IMR-90 (cell line): Measurements from ENCODE around the gene ATG2A. TPM values are rescaled to one million over a fixed set of nuclear protein-coding genes. Genes with fewer than 3 reads are reported as not detected.

Experiments
- ATAC-seq: fragments of 200-7000 bp; cut with Tn5 transposase; 2 replicates; pipeline ENCODE4 v1.9.1; 2020; ENCODE audit warnings: low read depth, mild to moderate bottlenecking, moderate library complexity
- BruUV-seq: library from RNA; stranded (reverse); fragments of 400-500 nt; replicated peaks from 2 replicates; lab custom pipeline; 2021; lab: Mats Ljungman, UMichigan
- CTCF ChIA-PET: fragments of 300-600 bp; formaldehyde crosslinking; extraction: SDS; loops from one replicate; lab custom pipeline; 2021; ENCODE audit warnings: antibody characterized with exemption; lab: Yijun Ruan, JAX
- POLR2A ChIA-PET: fragments of 300-600 bp; sonication (Branson Sonifier 250); formaldehyde crosslinking; loops from one replicate; lab custom pipeline; 2022; ENCODE audit warnings: antibody characterized with exemption; ENCODE audit not compliant: unreplicated experiment; lab: Charles Lee
- DNase-seq: peaks from one replicate; pipeline ENCODE4 v3.0.0; 2013
- H2AFZ ChIP-seq: replicated peaks from 2 replicates; pipeline ENCODE3; 2013; ENCODE audit warnings: low read length, mild to moderate bottlenecking; ENCODE audit not compliant: poor library complexity
- H2AK5ac ChIP-seq: 2 replicates; pipeline ENCODE4 v1.6.1; 2013; ENCODE audit warnings: low read depth, low read length, inconsistent platforms
- H2AK9ac ChIP-seq: replicated peaks from 2 replicates; pipeline ENCODE3; 2013; ENCODE audit warnings: mild to moderate bottlenecking, low read depth, low read length, moderate library complexity; ENCODE audit not compliant: poor library complexity
- H2BK120ac ChIP-seq: 2 replicates; pipeline ENCODE4 v1.6.1; 2013; ENCODE audit warnings: low read depth, low read length, inconsistent platforms
- H2BK15ac ChIP-seq: 3 replicates; pipeline ENCODE4 v1.6.1; 2013; ENCODE audit warnings: low read depth, low read length, inconsistent platforms
- H2BK20ac ChIP-seq: 2 replicates; pipeline ENCODE4 v1.6.1; 2013; ENCODE audit warnings: low read depth, mild to moderate bottlenecking, inconsistent platforms, low read length, moderate library complexity
- H2BK5ac ChIP-seq: 2 replicates; pipeline ENCODE4 v1.6.1; 2013; ENCODE audit warnings: mild to moderate bottlenecking, low read depth, low read length, inconsistent platforms; ENCODE audit not compliant: poor library complexity, severe bottlenecking
- H3K14ac ChIP-seq: replicated peaks from 2 replicates; pipeline ENCODE4 v1.6.1; 2013; ENCODE audit warnings: low read depth, low read length, inconsistent platforms
- H3K18ac ChIP-seq: 2 replicates; pipeline ENCODE4 v1.6.1; 2013; ENCODE audit warnings: low read depth, low read length, control low read depth
- H3K23ac ChIP-seq: 2 replicates; pipeline ENCODE4 v1.6.1; 2013; ENCODE audit warnings: low read depth, low read length, inconsistent platforms
- H3K27ac ChIP-seq: 2 replicates; pipeline ENCODE4 v1.5.1; 2013; ENCODE audit warnings: mild to moderate bottlenecking, control low read depth, low read length; ENCODE audit not compliant: insufficient read depth
- H3K27me3 ChIP-seq: 2 replicates; pipeline ENCODE4 v1.6.1; 2013; ENCODE audit warnings: low read length; ENCODE audit not compliant: control insufficient read depth, insufficient read depth
- H3K36me3 ChIP-seq: 2 replicates; pipeline ENCODE4 v1.6.1; 2013; ENCODE audit warnings: low read length, mixed read lengths; ENCODE audit not compliant: control insufficient read depth, insufficient read depth
- H3K4ac ChIP-seq: 2 replicates; pipeline ENCODE4 v1.6.1; 2013; ENCODE audit warnings: low read depth, low read length, inconsistent platforms
- H3K4me1 ChIP-seq: 2 replicates; pipeline ENCODE4 v1.6.1; 2013; ENCODE audit warnings: low read length, mixed read lengths; ENCODE audit not compliant: control insufficient read depth, insufficient read depth
- H3K4me2 ChIP-seq: 2 replicates; pipeline ENCODE4 v1.6.1; 2013; ENCODE audit warnings: low read depth, mild to moderate bottlenecking, control low read depth, low read length, moderate library complexity
- H3K4me3 ChIP-seq: 2 replicates; pipeline ENCODE4 v1.5.1; 2013; ENCODE audit warnings: low read depth, mild to moderate bottlenecking, control low read depth, low read length, moderate library complexity; ENCODE audit not compliant: insufficient read depth
- H3K56ac ChIP-seq: 2 replicates; pipeline ENCODE4 v1.6.1; 2013; ENCODE audit warnings: low read length, inconsistent platforms; ENCODE audit not compliant: insufficient read depth; ENCODE audit errors: extremely low read depth
- H3K79me1 ChIP-seq, 2 experiments: 2 replicates each; pipeline ENCODE4 v1.6.1; 2013; ENCODE audit warnings: low read length in 2 of 2, inconsistent platforms in 1 of 2, low read depth in 1 of 2
- H3K9ac ChIP-seq: 2 replicates; pipeline ENCODE4 v1.6.1; 2013; ENCODE audit warnings: low read depth, low read length, control low read depth
- H3K9me1 ChIP-seq: 2 replicates; pipeline ENCODE4 v1.6.1; 2013; ENCODE audit warnings: low read length, inconsistent platforms; ENCODE audit not compliant: insufficient read depth
- H3K9me3 ChIP-seq: 2 replicates; pipeline ENCODE4 v1.6.1; 2013; ENCODE audit warnings: low read length; ENCODE audit not compliant: control insufficient read depth, insufficient read depth
- H4K20me1 ChIP-seq: 2 replicates; pipeline ENCODE4 v1.6.1; 2013; ENCODE audit warnings: low read length, inconsistent platforms; ENCODE audit not compliant: insufficient read depth
- H4K5ac ChIP-seq: 2 replicates; pipeline ENCODE4 v1.6.1; 2013; ENCODE audit warnings: mild to moderate bottlenecking, low read depth, low read length, control low read depth
- H4K8ac ChIP-seq, 2 experiments: 2 replicates each; pipeline ENCODE4 v1.6.1; 2013; ENCODE audit warnings: low read depth in 2 of 2, low read length in 2 of 2, control low read depth in 1 of 2, inconsistent platforms in 1 of 2
- H4K91ac ChIP-seq: 2 replicates; pipeline ENCODE4 v1.6.1; 2013; ENCODE audit warnings: low read depth, low read length, inconsistent platforms; ENCODE audit not compliant: insufficient read depth
- BHLHE40 ChIP-seq: fragments of 150-350 bp; IDR thresholded peaks from 2 replicates; pipeline ENCODE4 v1.6.1; 2016; ENCODE audit warnings: mild to moderate bottlenecking, low read depth, low read length
- CEBPB ChIP-seq: IDR thresholded peaks from 2 replicates; pipeline ENCODE4 v1.6.1; 2012; ENCODE audit warnings: low read depth, low read length, improper control_type of control experiment
- CHD1 ChIP-seq: IDR thresholded peaks from 2 replicates; pipeline ENCODE4 v1.6.1; 2012; ENCODE audit warnings: low read depth, low read length, improper control_type of control experiment
- FOS ChIP-seq: fragments of 150-350 bp; IDR thresholded peaks from 2 replicates; pipeline ENCODE4 v1.6.1; 2016; ENCODE audit warnings: low read depth, low read length
- MAFK ChIP-seq: IDR thresholded peaks from 2 replicates; pipeline ENCODE4 v1.6.1; 2012; ENCODE audit warnings: low read depth, low read length, improper control_type of control experiment
- MAZ ChIP-seq: IDR thresholded peaks from 2 replicates; pipeline ENCODE4 v1.6.1; 2012; ENCODE audit warnings: low read depth, mild to moderate bottlenecking, low read length, improper control_type of control experiment, moderate library complexity, borderline replicate concordance
- MXI1 ChIP-seq: IDR thresholded peaks from 2 replicates; pipeline ENCODE4 v1.6.1; 2012; ENCODE audit warnings: low read depth, mild to moderate bottlenecking, low read length, moderate library complexity, borderline replicate concordance
- NFE2L2 ChIP-seq: fragments of 150-350 bp; IDR thresholded peaks from 2 replicates; pipeline ENCODE4 v1.6.1; 2016; ENCODE audit warnings: low read depth, mild to moderate bottlenecking, low read length
- POLR2A ChIP-seq: IDR thresholded peaks from 2 replicates; pipeline ENCODE4 v1.6.1; 2012; ENCODE audit warnings: mild to moderate bottlenecking, low read depth, low read length
- RAD21 ChIP-seq: IDR thresholded peaks from 2 replicates; pipeline ENCODE4 v1.6.1; 2012; ENCODE audit warnings: low read length, improper control_type of control experiment
- RCOR1 ChIP-seq: IDR thresholded peaks from 2 replicates; pipeline ENCODE4 v1.6.1; 2012; ENCODE audit warnings: mild to moderate bottlenecking, low read length, improper control_type of control experiment; ENCODE audit not compliant: insufficient replicate concordance
- RFX5 ChIP-seq: IDR thresholded peaks from 2 replicates; pipeline ENCODE4 v1.8.0; 2012; ENCODE audit warnings: low read depth, mild to moderate bottlenecking, low read length, moderate library complexity
- SMC3 ChIP-seq: fragments of 150-350 bp; IDR thresholded peaks from 2 replicates; pipeline ENCODE4 v1.6.1; 2016; ENCODE audit warnings: low read depth, mild to moderate bottlenecking, antibody characterized with exemption, low read length, moderate library complexity
- WGBS, 2 experiments: methylation state at CpG; one replicate each; pipeline versions ENCODE4 v1.1.5 to v1.1.7; 2013; ENCODE audit warnings: missing lambda C conversion rate in 2 of 2; ENCODE audit not compliant: insufficient read length in 1 of 2; ENCODE audit errors: extremely low coverage in 2 of 2; 5-methylcytosine and 5-hydroxymethylcytosine counted together
- dilution Hi-C: fragments of 300-500 bp; cut with HindIII; formaldehyde crosslinking; loops from one replicate; pipeline ENCODE4 v1.14.3; 2018; ENCODE audit warnings: low sequenced_read_pairs; ENCODE audit not compliant: unreplicated experiment
- in situ Hi-C: fragments of 300-500 bp; cut with MboI; formaldehyde crosslinking; loops from 3 replicates; pipeline ENCODE4 v1.14.3; 2019; ENCODE audit warnings: low sequenced_read_pairs, inconsistent platforms, mixed read lengths
- intact Hi-C: fragments of 100-400 bp; cut with micrococcal nuclease; formaldehyde crosslinking; loops from 2 replicates; pipeline ENCODE4 v1.10.0; 2022
- polyA plus RNA-seq, 3 experiments: library from polyadenylated mRNA; depleted of rRNA; stranded (reverse); fragments of >200 nt; gene quantifications; 2 replicates each; pipeline ENCODE4 v1.2.3, GENCODE V29; 2012; ENCODE audit warnings: low replicate concordance in 1 of 3
- total RNA-seq: library from RNA; depleted of rRNA; stranded (reverse); fragments of >200 nt; gene quantifications from 2 replicates; pipeline ENCODE4 v1.2.3, GENCODE V29; 2012
- TF ChIP-seq, protein P1 (sequence below): conservative IDR thresholded peaks from 2 replicates; pipeline ENCODE4 v1.5.1; 2012; ENCODE audit warnings: mild to moderate bottlenecking, low read depth, low read length, improper control_type of control experiment
- TF ChIP-seq, protein P2 (sequence below): fragments of 150-350 bp; IDR thresholded peaks from 2 replicates; pipeline ENCODE4 v1.6.1; 2017; ENCODE audit warnings: mild to moderate bottlenecking, antibody characterized with exemption, low read length, low read depth
- TF ChIP-seq, protein P3 (sequence below): fragments of 150-350 bp; IDR thresholded peaks from 2 replicates; pipeline ENCODE4 v1.6.1; 2016; ENCODE audit warnings: low read depth, mild to moderate bottlenecking, low read length, moderate library complexity, borderline replicate concordance

Gene ATG2A
- total and polyA plus RNA-seq, 2 of the 4 experiments (the other 2 are of a cell fraction), result 3.2 to 10.5 TPM

DNA sequence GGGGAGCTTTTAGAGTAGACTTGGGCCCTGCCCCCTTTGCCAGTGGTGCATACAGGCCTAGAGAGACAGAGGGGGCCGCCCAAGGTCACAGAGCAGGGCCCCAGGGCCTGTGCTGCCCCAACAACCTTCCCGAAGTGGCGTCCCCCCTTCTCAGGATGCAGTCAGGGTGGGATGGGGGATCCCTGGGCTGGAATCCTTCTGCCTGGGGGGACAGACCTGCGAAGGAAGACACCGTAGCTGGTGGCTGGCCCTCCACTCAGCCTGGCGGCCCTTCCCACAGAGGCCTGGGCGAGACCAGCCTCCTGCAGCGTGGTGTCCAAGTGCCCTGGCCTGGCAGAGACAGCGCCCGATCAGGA is 24.2 kb downstream of the ATG2A start:
- no peak overlapping the region for H3K4ac ChIP-seq
- 85% methylated on average over 4 of the region's 10 CpGs; no CpG with 5 or more reads in 1 of the 2 experiments for WGBS, 2 experiments
- POLR2A ChIA-PET, result no interaction called here
- no peak overlapping the region for H3K4me2 ChIP-seq
- H3K9ac ChIP-seq, result no peak overlapping the region
- TF ChIP-seq, protein P1, sequence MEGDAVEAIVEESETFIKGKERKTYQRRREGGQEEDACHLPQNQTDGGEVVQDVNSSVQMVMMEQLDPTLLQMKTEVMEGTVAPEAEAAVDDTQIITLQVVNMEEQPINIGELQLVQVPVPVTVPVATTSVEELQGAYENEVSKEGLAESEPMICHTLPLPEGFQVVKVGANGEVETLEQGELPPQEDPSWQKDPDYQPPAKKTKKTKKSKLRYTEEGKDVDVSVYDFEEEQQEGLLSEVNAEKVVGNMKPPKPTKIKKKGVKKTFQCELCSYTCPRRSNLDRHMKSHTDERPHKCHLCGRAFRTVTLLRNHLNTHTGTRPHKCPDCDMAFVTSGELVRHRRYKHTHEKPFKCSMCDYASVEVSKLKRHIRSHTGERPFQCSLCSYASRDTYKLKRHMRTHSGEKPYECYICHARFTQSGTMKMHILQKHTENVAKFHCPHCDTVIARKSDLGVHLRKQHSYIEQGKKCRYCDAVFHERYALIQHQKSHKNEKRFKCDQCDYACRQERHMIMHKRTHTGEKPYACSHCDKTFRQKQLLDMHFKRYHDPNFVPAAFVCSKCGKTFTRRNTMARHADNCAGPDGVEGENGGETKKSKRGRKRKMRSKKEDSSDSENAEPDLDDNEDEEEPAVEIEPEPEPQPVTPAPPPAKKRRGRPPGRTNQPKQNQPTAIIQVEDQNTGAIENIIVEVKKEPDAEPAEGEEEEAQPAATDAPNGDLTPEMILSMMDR, result no peak
- TF ChIP-seq SMC3, result no peak
- TF ChIP-seq RFX5, result no peak
- TF ChIP-seq MXI1, result no peak
- TF ChIP-seq NFE2L2, result no peak
- no peak for TF ChIP-seq BHLHE40
- TF ChIP-seq FOS, result no peak
- no peak for TF ChIP-seq RCOR1
- TF ChIP-seq RAD21, result no peak
- TF ChIP-seq CHD1, result no peak
- TF ChIP-seq MAZ, result no peak
- no peak for TF ChIP-seq CEBPB
- no peak for TF ChIP-seq POLR2A
- TF ChIP-seq, protein P2, sequence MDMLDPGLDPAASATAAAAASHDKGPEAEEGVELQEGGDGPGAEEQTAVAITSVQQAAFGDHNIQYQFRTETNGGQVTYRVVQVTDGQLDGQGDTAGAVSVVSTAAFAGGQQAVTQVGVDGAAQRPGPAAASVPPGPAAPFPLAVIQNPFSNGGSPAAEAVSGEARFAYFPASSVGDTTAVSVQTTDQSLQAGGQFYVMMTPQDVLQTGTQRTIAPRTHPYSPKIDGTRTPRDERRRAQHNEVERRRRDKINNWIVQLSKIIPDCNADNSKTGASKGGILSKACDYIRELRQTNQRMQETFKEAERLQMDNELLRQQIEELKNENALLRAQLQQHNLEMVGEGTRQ, result no peak
- no peak for TF ChIP-seq MAFK
- TF ChIP-seq, protein P3, sequence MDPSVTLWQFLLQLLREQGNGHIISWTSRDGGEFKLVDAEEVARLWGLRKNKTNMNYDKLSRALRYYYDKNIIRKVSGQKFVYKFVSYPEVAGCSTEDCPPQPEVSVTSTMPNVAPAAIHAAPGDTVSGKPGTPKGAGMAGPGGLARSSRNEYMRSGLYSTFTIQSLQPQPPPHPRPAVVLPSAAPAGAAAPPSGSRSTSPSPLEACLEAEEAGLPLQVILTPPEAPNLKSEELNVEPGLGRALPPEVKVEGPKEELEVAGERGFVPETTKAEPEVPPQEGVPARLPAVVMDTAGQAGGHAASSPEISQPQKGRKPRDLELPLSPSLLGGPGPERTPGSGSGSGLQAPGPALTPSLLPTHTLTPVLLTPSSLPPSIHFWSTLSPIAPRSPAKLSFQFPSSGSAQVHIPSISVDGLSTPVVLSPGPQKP, result no peak
- H4K5ac ChIP-seq, result no peak overlapping the region
- 0 out of 2 replicates have a peak, but pooled peaks cover 3% of the 10 kb centered on the region for H3K9me1 ChIP-seq
- ATAC-seq (no peak), DNase-seq (no peak)
- no peaks in the 10 kb centered on the region for H3K9me3 ChIP-seq
- no peak overlapping the region for H2BK15ac ChIP-seq
- H2BK20ac ChIP-seq, result no peak overlapping the region
- H2BK120ac ChIP-seq, result no peak overlapping the region
- peaks cover 3% of the 10 kb centered on the region; the same call in 1 of the 2 replicates for H3K4me1 ChIP-seq
- intact Hi-C loops, result no loop called here
- no peak overlapping the region for H2AK5ac ChIP-seq
- H3K18ac ChIP-seq, result no peak overlapping the region
- no peak overlapping the region for H2BK5ac ChIP-seq
- no peak overlapping the region for H3K27ac ChIP-seq
- no peak overlapping the region for H3K56ac ChIP-seq
- no peak overlapping the region for H3K14ac ChIP-seq
- H4K8ac ChIP-seq, result no peak overlapping the region
- dilution Hi-C loops, result no loop called here
- H3K27me3 ChIP-seq, result no peaks in the 10 kb centered on the region
- BruUV-seq, result no TSS peak
- H2AFZ ChIP-seq, result no peak overlapping the region
- H3K23ac ChIP-seq, result no peak overlapping the region
- CTCF ChIA-PET, result no interaction called here
- H4K91ac ChIP-seq, result no peak overlapping the region
- no peak overlapping the region for H3K4me3 ChIP-seq
- peaks cover 4% of the 10 kb centered on the region; the same call in 1 of the 2 replicates for H4K20me1 ChIP-seq
- H2AK9ac ChIP-seq, result no peak overlapping the region
- peaks cover 0 to 3% of the 10 kb centered on the region in 2 experiments; a peak in 1 of 4 replicates for H3K79me1 ChIP-seq
- in situ Hi-C loops, result loop anchor here (5.0 kb wide), 1 partner anchor 46 kb away; no protein-coding TSS in a partner anchor
- H3K36me3 ChIP-seq, result peaks cover 15% of the 10 kb centered on the region; the same call in 1 of the 2 replicates
